Central memory CD8-positive, alpha-beta T cell (primary cell): ENCODE data around the gene AK4.
"Not testable (repeated sequence)": the region's sequence is repeated elsewhere in the genome, so short reads cannot be mapped to it uniquely, and the experiment has no call there.

Experiments
- ATAC-seq: fragments of 150-1000 bp; cut with Tn5 transposase; replicated peaks from 2 replicates; pipeline ENCODE4 v1.10.0; 2022; ENCODE audit warnings: mild to moderate bottlenecking, moderate FRiP score, moderate number of reproducible peaks; ENCODE audit not compliant: poor library complexity, severe bottlenecking; ENCODE audit errors: extremely low read depth
- DNase-seq, 2 donors: peaks; one replicate each; pipeline ENCODE4 v3.0.0; 2021; ENCODE audit warnings: low spot score in 2 of 2
- H3K27ac Mint-ChIP-seq: one replicate; pipeline ENCODE4 v1.8.0; 2022; ENCODE audit warnings: low read depth, mild to moderate bottlenecking, moderate library complexity, mixed read lengths
- H3K27me3 Mint-ChIP-seq: one replicate; pipeline ENCODE4 v1.8.0; 2022; ENCODE audit warnings: mixed read lengths
- H3K36me3 Mint-ChIP-seq: one replicate; pipeline ENCODE4 v1.8.0; 2022; ENCODE audit warnings: mild to moderate bottlenecking, moderate library complexity, mixed read lengths; ENCODE audit not compliant: insufficient read depth
- H3K4me1 Mint-ChIP-seq: one replicate; pipeline ENCODE4 v1.8.0; 2022; ENCODE audit warnings: mixed read lengths
- H3K4me3 Mint-ChIP-seq: one replicate; pipeline ENCODE4 v1.8.0; 2022; ENCODE audit warnings: mild to moderate bottlenecking, moderate library complexity, mixed read lengths
- H3K9me3 Mint-ChIP-seq: one replicate; pipeline ENCODE4 v1.8.0; 2022; ENCODE audit warnings: mixed read lengths

AK4 gene

GRCh38 chr1:65148178-65148547 is at the start of gene AK4:
Gene AK4, plus strand, starts transcription at chr1:65148203. Its CDS starts 205 bp downstream, at chr1:65148408.
- DNase-seq, H3K9me3 Mint-ChIP-seq, ATAC-seq, H3K36me3 Mint-ChIP-seq, H3K27ac Mint-ChIP-seq, H3K4me1 Mint-ChIP-seq: not testable (repeated sequence)
- H3K27me3 Mint-ChIP-seq: peaks cover 66% of the 10 kb centered on the region
- peak within 1 kb of the TSS; percentile 74 for H3K4me3 Mint-ChIP-seq

- Mint-ChIP-seq H3K27ac (no peak overlapping the region), H3K36me3 (no peaks in the 10 kb centered on the region), H3K9me3 (peaks cover 11% of the 10 kb centered on the region), H3K27me3 (peaks cover 34% of the 10 kb centered on the region), H3K4me3 (no peak overlapping the region), H3K4me1 (no peaks in the 10 kb centered on the region)
- ATAC-seq (no peak), DNase-seq (no peak)
Observed at GRCh38 chr1:65103807-65104206, 44.2 kb upstream of the AK4 start.

- H3K9me3 Mint-ChIP-seq: peaks cover 5% of the 10 kb centered on the region
- no peaks in the 10 kb centered on the region for H3K4me1 Mint-ChIP-seq
- H3K27me3 Mint-ChIP-seq: peaks cover 45% of the 10 kb centered on the region
Observed at GRCh38 chr1:65104854-65105534, 43.0 kb upstream of the AK4 start.

GRCh38 chr1:65105596-65105995 is 42.4 kb upstream of the AK4 start:
- Mint-ChIP-seq H3K4me3 (no peak overlapping the region), H3K9me3 (peaks cover 5% of the 10 kb centered on the region), H3K27me3 (peaks cover 51% of the 10 kb centered on the region), H3K4me1 (no peaks in the 10 kb centered on the region), H3K27ac (no peak overlapping the region), H3K36me3 (no peaks in the 10 kb centered on the region)
- no peak for DNase-seq
- no peak for ATAC-seq

More at GRCh38 chr1:65104854-65105534, 43.0 kb upstream of the AK4 start:
- Mint-ChIP-seq H3K27ac (no peak overlapping the region), H3K4me3 (no peak overlapping the region), H3K36me3 (no peaks in the 10 kb centered on the region)
- ATAC-seq: no peak
- DNase-seq: no peak

GRCh38 chr1:65108025-65108642 is 39.9 kb upstream of the AK4 start:
- no peaks in the 10 kb centered on the region for H3K36me3 Mint-ChIP-seq
- H3K27me3 Mint-ChIP-seq: peaks cover 59% of the 10 kb centered on the region
- no peak overlapping the region for H3K27ac Mint-ChIP-seq
- H3K9me3 Mint-ChIP-seq: peaks cover 5% of the 10 kb centered on the region
- H3K4me3 Mint-ChIP-seq: no peak overlapping the region
- DNase-seq (no peak), ATAC-seq (no peak)
- H3K4me1 Mint-ChIP-seq: no peaks in the 10 kb centered on the region

- no peak overlapping the region for H3K4me3 Mint-ChIP-seq
- H3K27me3 Mint-ChIP-seq: peaks cover 60% of the 10 kb centered on the region
- H3K4me1 Mint-ChIP-seq: no peaks in the 10 kb centered on the region
- H3K27ac Mint-ChIP-seq: no peak overlapping the region
- no peak for ATAC-seq
- H3K36me3 Mint-ChIP-seq: no peaks in the 10 kb centered on the region
- DNase-seq: no peak
- H3K9me3 Mint-ChIP-seq: peaks cover 5% of the 10 kb centered on the region
Observed at GRCh38 chr1:65109487-65109886, 38.5 kb upstream of the AK4 start.

GRCh38 chr1:65112811-65113210 is 35.2 kb upstream of the AK4 start:
- H3K4me1 Mint-ChIP-seq: no peaks in the 10 kb centered on the region

GRCh38 chr1:65113298-65113697 is 34.7 kb upstream of the AK4 start:
- Mint-ChIP-seq H3K9me3 (peaks cover 5% of the 10 kb centered on the region), H3K4me1 (no peaks in the 10 kb centered on the region), H3K27me3 (peaks cover 30% of the 10 kb centered on the region), H3K4me3 (no peak overlapping the region), H3K27ac (no peak overlapping the region), H3K36me3 (no peaks in the 10 kb centered on the region)
- DNase-seq (no peak), ATAC-seq (no peak)

More at GRCh38 chr1:65112811-65113210, 35.2 kb upstream of the AK4 start:
- Mint-ChIP-seq H3K9me3 (peaks cover 5% of the 10 kb centered on the region), H3K36me3 (no peaks in the 10 kb centered on the region), H3K4me3 (no peak overlapping the region), H3K27me3 (peaks cover 35% of the 10 kb centered on the region), H3K27ac (no peak overlapping the region)
- DNase-seq (no peak), ATAC-seq (no peak)

GRCh38 chr1:65114322-65114721 is 33.7 kb upstream of the AK4 start:
- Mint-ChIP-seq H3K27me3 (peaks cover 21% of the 10 kb centered on the region), H3K9me3 (peaks cover 5% of the 10 kb centered on the region), H3K4me3 (no peak overlapping the region), H3K4me1 (no peaks in the 10 kb centered on the region), H3K36me3 (no peaks in the 10 kb centered on the region), H3K27ac (no peak overlapping the region)
- DNase-seq: no peak
- ATAC-seq: no peak

- Mint-ChIP-seq H3K27me3 (peaks cover 17% of the 10 kb centered on the region), H3K4me1 (no peaks in the 10 kb centered on the region), H3K27ac (no peak overlapping the region), H3K36me3 (no peaks in the 10 kb centered on the region), H3K9me3 (no peaks in the 10 kb centered on the region), H3K4me3 (no peak overlapping the region)
- DNase-seq (no peak), ATAC-seq (no peak)
Observed at GRCh38 chr1:65119951-65120350, 28.1 kb upstream of the AK4 start.

- ATAC-seq, H3K36me3 Mint-ChIP-seq, H3K27ac Mint-ChIP-seq, H3K4me3 Mint-ChIP-seq, H3K9me3 Mint-ChIP-seq, H3K4me1 Mint-ChIP-seq, DNase-seq: not testable (repeated sequence)
- peaks cover 34% of the 10 kb centered on the region for H3K27me3 Mint-ChIP-seq
Observed at GRCh38 chr1:65129104-65129503, 18.9 kb upstream of the AK4 start.

GRCh38 chr1:65138524-65138923 is 9.5 kb upstream of the AK4 start:
- H3K27me3 Mint-ChIP-seq: peaks cover 47% of the 10 kb centered on the region

GRCh38 chr1:65139793-65140192 is 8.2 kb upstream of the AK4 start:
- H3K27me3 Mint-ChIP-seq: peaks cover 58% of the 10 kb centered on the region
- not testable (repeated sequence) for DNase-seq, H3K27ac Mint-ChIP-seq, H3K4me3 Mint-ChIP-seq, H3K4me1 Mint-ChIP-seq, H3K36me3 Mint-ChIP-seq, ATAC-seq, H3K9me3 Mint-ChIP-seq

More at GRCh38 chr1:65138524-65138923, 9.5 kb upstream of the AK4 start:
- Mint-ChIP-seq H3K4me1 (no peaks in the 10 kb centered on the region), H3K36me3 (no peaks in the 10 kb centered on the region), H3K9me3 (no peaks in the 10 kb centered on the region), H3K4me3 (no peak overlapping the region), H3K27ac (no peak overlapping the region)
- ATAC-seq: no peak
- no peak for DNase-seq
